CD4-positive, alpha-beta memory T cell (primary cell): Measurements from ENCODE around the gene LGALS3BP. TPM values are rescaled to one million over a fixed set of nuclear protein-coding genes. Genes with fewer than 3 reads are reported as not detected.

Experiments used
- CTCF ChIA-PET: fragments of 350-600 bp; sonication (Branson Sonifier 250); formaldehyde crosslinking; loops from one replicate; lab custom pipeline; 2021; ENCODE audit warnings: inconsistent platforms; ENCODE audit not compliant: partially characterized antibody; lab: Charles Lee
- POLR2A ChIA-PET: fragments of 350-600 bp; sonication (Branson Sonifier 250); formaldehyde crosslinking; loops from one replicate; lab custom pipeline; 2021; ENCODE audit not compliant: partially characterized antibody; lab: Charles Lee
- DNase-seq, 5 donors: peaks; one replicate each; pipeline versions ENCODE4 v3.0.0 to v3.0.0-alpha.2; 2020 to 2022; ENCODE audit warnings: mixed read lengths in 1 of 5
- H3K27ac ChIP-seq: one replicate; pipeline ENCODE4 v1.7.0; 2013; ENCODE audit warnings: low read depth, low read length
- H3K27me3 ChIP-seq: 2 replicates; pipeline ENCODE4 v1.7.0; 2013; ENCODE audit warnings: mild to moderate bottlenecking, low read length, moderate library complexity; ENCODE audit not compliant: insufficient read depth
- H3K36me3 ChIP-seq: 2 replicates; pipeline ENCODE4 v1.7.0; 2013; ENCODE audit warnings: mild to moderate bottlenecking, low read length, moderate library complexity; ENCODE audit not compliant: insufficient read depth
- H3K4me1 ChIP-seq: 2 replicates; pipeline ENCODE4 v1.7.0; 2013; ENCODE audit warnings: mild to moderate bottlenecking, low read length, moderate library complexity; ENCODE audit not compliant: insufficient read depth
- H3K4me3 ChIP-seq, 2 donors: one replicate each; pipeline ENCODE4 v1.7.0; 2013; ENCODE audit warnings: low read length in 2 of 2, mild to moderate bottlenecking in 1 of 2
- H3K9me3 ChIP-seq, 2 donors: one replicate each; pipeline ENCODE4 v1.7.0; 2013; ENCODE audit warnings: low read length in 2 of 2, control low read depth in 1 of 2; ENCODE audit not compliant: control insufficient read depth in 1 of 2
- H3K27ac Mint-ChIP-seq, 7 donors: one replicate each; pipeline ENCODE4 v1.8.0; 2020 to 2021; ENCODE audit warnings: mixed read lengths in 7 of 7, mild to moderate bottlenecking in 6 of 7, inconsistent platforms in 3 of 7, moderate library complexity in 3 of 7
- H3K27me3 Mint-ChIP-seq, 2 donors: one replicate each; pipeline ENCODE4 v1.8.0; 2020 to 2021; ENCODE audit warnings: mixed read lengths in 2 of 2
- H3K36me3 Mint-ChIP-seq, 2 donors: one replicate each; pipeline ENCODE4 v1.8.0; 2020 to 2021; ENCODE audit warnings: mixed read lengths in 2 of 2, inconsistent platforms in 1 of 2, mild to moderate bottlenecking in 1 of 2
- H3K4me1 Mint-ChIP-seq, 4 donors: one replicate each; pipeline ENCODE4 v1.8.0; 2020 to 2021; ENCODE audit warnings: mixed read lengths in 4 of 4, mild to moderate bottlenecking in 1 of 4
- H3K4me3 Mint-ChIP-seq, 8 donors: one replicate each; pipeline ENCODE4 v1.8.0; 2020 to 2021; ENCODE audit warnings: mixed read lengths in 8 of 8, mild to moderate bottlenecking in 7 of 8, moderate library complexity in 6 of 8, inconsistent platforms in 3 of 8
- H3K9me3 Mint-ChIP-seq, 8 donors: one replicate each; pipeline ENCODE4 v1.8.0; 2020 to 2021; ENCODE audit warnings: mixed read lengths in 8 of 8, mild to moderate bottlenecking in 5 of 8, inconsistent platforms in 3 of 8, moderate library complexity in 1 of 8
- intact Hi-C: fragments of 100-400 bp; cut with micrococcal nuclease; formaldehyde crosslinking; loops from one replicate; pipeline ENCODE4 v1.15.1; 2023
- polyA plus RNA-seq, 2 donors: library from polyadenylated mRNA; unstranded; fragments of 300-500 nt; fragmentation: Illumina TruSeq; gene quantifications; one replicate each; pipeline ENCODE4 v1.2.3, GENCODE V29; 2021
- total RNA-seq, 2 experiments: library from RNA; stranded (reverse); gene quantifications; one replicate each; pipeline ENCODE4 v1.2.3, GENCODE V29; 2021

LGALS3BP gene
- total and polyA plus RNA-seq, 4 experiments from 2014 or later: 44.8 to 70.7 (median 51.0) TPM

DNA sequence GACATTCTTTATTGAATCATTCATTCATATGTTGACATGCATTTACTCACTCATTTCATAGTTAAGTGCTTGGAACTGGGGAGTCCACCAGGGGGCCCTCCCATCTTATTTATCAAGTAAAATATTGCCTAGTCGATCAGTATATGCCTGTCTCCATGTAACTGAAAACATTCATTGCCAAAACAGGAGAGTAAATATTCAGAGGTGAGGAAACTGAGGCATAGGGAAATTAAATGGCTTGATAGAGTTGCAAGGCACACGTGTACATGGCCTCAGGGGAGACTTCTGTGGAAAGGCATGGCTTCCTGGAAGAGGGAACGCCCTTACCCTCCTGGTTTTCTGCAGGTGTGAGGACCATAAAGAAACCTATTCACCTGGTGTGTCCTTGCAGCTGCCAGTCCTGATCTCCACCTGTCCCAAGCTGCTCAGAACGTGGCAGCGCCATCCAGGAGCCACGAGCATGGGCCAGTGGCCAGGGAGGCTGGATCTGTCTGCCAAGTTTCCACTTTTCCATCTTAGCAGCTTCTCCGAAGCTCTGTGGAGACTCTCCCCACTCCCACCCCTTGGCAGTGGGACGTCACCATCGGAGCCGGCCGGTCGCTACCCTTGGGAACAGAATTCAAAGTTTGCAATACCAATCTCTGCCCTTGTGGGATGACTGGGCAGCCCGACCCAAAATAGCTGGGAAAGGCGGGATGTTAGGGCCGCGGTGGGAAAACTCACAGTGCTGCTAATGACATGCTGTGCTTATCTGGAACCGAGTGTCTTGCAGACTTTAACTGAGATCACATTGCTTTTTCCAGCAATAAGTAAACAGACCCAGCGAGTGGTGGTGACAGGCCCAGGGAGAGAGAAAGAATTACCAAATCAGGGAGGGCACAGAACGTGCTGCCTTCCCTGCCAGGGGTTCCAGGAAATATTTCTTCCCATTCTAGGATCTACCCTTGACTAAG is 40.2 kb upstream of the LGALS3BP start:
- Mint-ChIP-seq H3K27me3 (peaks cover 0 to 16% of the 10 kb centered on the region in 2 donors), H3K9me3 (peaks cover 0 to 3% (median 0%) of the 10 kb centered on the region in 8 donors), H3K4me3 (no peak overlapping the region), H3K36me3 (no peaks in the 10 kb centered on the region), H3K27ac (no peak overlapping the region), H3K4me1 (peaks cover 2 to 15% (median 4%) of the 10 kb centered on the region in 4 donors)
- ChIA-PET POLR2A (no interaction called here), CTCF (interaction anchor here (0.6 to 2.4 kb wide), 2 partner anchors 62 to 372 kb away, joined by 3 to 8 read pairs; no protein-coding TSS in a partner anchor)
- H3K27ac ChIP-seq: no peak overlapping the region
- peaks cover 13% of the 10 kb centered on the region for H3K4me1 ChIP-seq
- intact Hi-C loops: loop anchor here (1.0 kb wide), 1 partner anchor 22 kb away; no protein-coding TSS in a partner anchor
- no peaks in the 10 kb centered on the region for H3K9me3 ChIP-seq
- no peak overlapping the region for H3K4me3 ChIP-seq
- H3K36me3 ChIP-seq: no peaks in the 10 kb centered on the region
- H3K27me3 ChIP-seq: peaks cover 7% of the 10 kb centered on the region
- peak; percentile 42 to 70 (median 52) for DNase-seq

- no peak for DNase-seq
- Histone ChIP-seq H3K9me3 (no peaks in the 10 kb centered on the region), H3K4me1 (peaks cover 8% of the 10 kb centered on the region), H3K27ac (no peak overlapping the region), H3K27me3 (peaks cover 5% of the 10 kb centered on the region), H3K36me3 (no peaks in the 10 kb centered on the region), H3K4me3 (no peak overlapping the region)
- ChIA-PET POLR2A (no interaction called here), CTCF (interaction anchor here (1.0 kb wide), 1 partner anchor 64 kb away, joined by 4 read pairs; no protein-coding TSS in a partner anchor)
- Mint-ChIP-seq H3K27me3 (peaks cover 0 to 13% of the 10 kb centered on the region in 2 donors), H3K27ac (no peak overlapping the region), H3K9me3 (peaks cover 0 to 3% (median 0%) of the 10 kb centered on the region in 8 donors), H3K36me3 (no peaks in the 10 kb centered on the region), H3K4me3 (no peak overlapping the region), H3K4me1 (peaks cover 2 to 10% (median 3%) of the 10 kb centered on the region in 4 donors)
- intact Hi-C loops: loop anchor here (1.0 kb wide), 1 partner anchor 23 kb away; no protein-coding TSS in a partner anchor
These were observed 39.5 kb upstream of the LGALS3BP start for GRCh38 chr17:79019261-79019631.

- Mint-ChIP-seq H3K4me1 (peaks cover 0 to 3% (median 0%) of the 10 kb centered on the region in 4 donors), H3K4me3 (no peak overlapping the region), H3K36me3 (no peaks in the 10 kb centered on the region), H3K27me3 (peaks cover 2 to 9% of the 10 kb centered on the region in 2 donors), H3K9me3 (peaks cover 0 to 3% (median 0%) of the 10 kb centered on the region in 8 donors), H3K27ac (no peak overlapping the region)
- ChIA-PET POLR2A (interaction anchor here (0.6 kb wide), 1 partner anchor 199 kb away, joined by 3 read pairs; no protein-coding TSS in a partner anchor), CTCF (interaction anchor here (1.0 kb wide), 1 partner anchor 64 kb away, joined by 4 read pairs; no protein-coding TSS in a partner anchor)
- no peak overlapping the region for H3K27ac ChIP-seq
- intact Hi-C loops: no loop called here
- H3K9me3 ChIP-seq: no peaks in the 10 kb centered on the region
- H3K4me3 ChIP-seq: no peak overlapping the region
- peaks cover 5% of the 10 kb centered on the region for H3K27me3 ChIP-seq
- no peaks in the 10 kb centered on the region for H3K36me3 ChIP-seq
- no peaks in the 10 kb centered on the region for H3K4me1 ChIP-seq
- DNase-seq: no peak
These were observed 38.6 kb upstream of the LGALS3BP start for GRCh38 chr17:79018370-79018695.

- Mint-ChIP-seq H3K9me3 (peaks cover 0 to 3% (median 0%) of the 10 kb centered on the region in 8 donors), H3K27ac (no peak overlapping the region), H3K4me1 (peaks cover 0 to under 1% (median 0%) of the 10 kb centered on the region in 4 donors), H3K4me3 (no peak overlapping the region), H3K36me3 (no peaks in the 10 kb centered on the region), H3K27me3 (peaks cover 2 to 9% of the 10 kb centered on the region in 2 donors)
- intact Hi-C loops: no loop called here
- Histone ChIP-seq H3K4me1 (no peaks in the 10 kb centered on the region), H3K4me3 (no peak overlapping the region), H3K27me3 (no peaks in the 10 kb centered on the region), H3K9me3 (no peaks in the 10 kb centered on the region), H3K36me3 (no peaks in the 10 kb centered on the region), H3K27ac (no peak overlapping the region)
- ChIA-PET POLR2A (no interaction called here), CTCF (no interaction called here)
- DNase-seq: no peak
These were observed 38.0 kb upstream of the LGALS3BP start for GRCh38 chr17:79017546-79018369.

- Mint-ChIP-seq H3K4me1 (peaks cover 0 to 14% (median 8%) of the 10 kb centered on the region in 4 donors), H3K9me3 (peaks cover 0 to 6% (median 0%) of the 10 kb centered on the region in 8 donors), H3K27me3 (peaks cover 2 to 3% of the 10 kb centered on the region in 2 donors), H3K4me3 (no peak overlapping the region), H3K27ac (no peak overlapping the region), H3K36me3 (peaks cover 0 to 4% of the 10 kb centered on the region in 2 donors)
- Histone ChIP-seq H3K27me3 (no peaks in the 10 kb centered on the region), H3K27ac (no peak overlapping the region), H3K9me3 (no peaks in the 10 kb centered on the region), H3K4me3 (no peak overlapping the region), H3K36me3 (no peaks in the 10 kb centered on the region), H3K4me1 (peaks cover 6% of the 10 kb centered on the region)
- no peak for DNase-seq
- ChIA-PET CTCF (interaction anchor here (0.7 kb wide), 1 partner anchor 378 kb away, joined by 3 read pairs; no protein-coding TSS in a partner anchor), POLR2A (no interaction called here)
- intact Hi-C loops: no loop called here
These were observed 34.5 kb upstream of the LGALS3BP start for GRCh38 chr17:79014158-79014758.

DNA sequence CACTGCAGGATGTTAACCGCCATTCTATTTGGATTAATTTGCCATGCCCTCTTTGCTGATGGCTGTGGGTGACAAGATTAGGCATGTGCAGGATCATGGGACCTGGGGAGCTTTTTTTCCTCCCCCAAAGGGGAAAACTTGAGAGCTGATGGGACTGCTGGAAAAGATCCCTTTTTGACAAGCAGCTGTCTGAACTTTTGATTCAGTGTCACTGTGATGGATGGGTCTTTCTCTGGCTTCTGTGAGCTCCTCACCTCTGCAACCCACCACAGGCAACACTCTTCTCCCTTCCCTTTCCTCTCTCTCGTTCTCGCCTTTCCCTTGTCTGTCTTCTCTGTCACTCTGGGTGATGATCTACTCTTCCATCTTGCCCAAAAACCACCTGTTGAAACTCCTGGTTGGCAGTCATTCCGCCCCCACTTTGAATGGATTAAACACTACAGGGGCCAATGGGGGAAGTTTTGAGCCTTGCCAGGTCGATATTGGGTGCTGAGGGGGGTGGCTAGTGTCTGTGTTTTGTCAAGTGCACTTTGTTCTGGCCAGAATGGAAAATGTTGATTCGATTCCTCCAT is 32.9 kb upstream of the LGALS3BP start:
- Mint-ChIP-seq H3K36me3 (peaks cover 0 to 13% of the 10 kb centered on the region in 2 donors), H3K27me3 (peaks cover 0 to 2% of the 10 kb centered on the region in 2 donors), H3K4me3 (peak overlapping the region in 1 of 8 donors; percentile 6), H3K4me1 (peaks cover 10 to 31% (median 19%) of the 10 kb centered on the region in 4 donors), H3K27ac (peak overlapping the region in 1 of 7 donors; percentile 22), H3K9me3 (peaks cover 0 to 6% (median 0%) of the 10 kb centered on the region in 8 donors)
- H3K4me3 ChIP-seq: no peak overlapping the region
- H3K9me3 ChIP-seq: no peaks in the 10 kb centered on the region
- POLR2A ChIA-PET: no interaction called here
- CTCF ChIA-PET: no interaction called here
- intact Hi-C loops: no loop called here
- no peak for DNase-seq
- no peak overlapping the region for H3K27ac ChIP-seq
- H3K36me3 ChIP-seq: no peaks in the 10 kb centered on the region
- H3K27me3 ChIP-seq: no peaks in the 10 kb centered on the region
- H3K4me1 ChIP-seq: peaks cover 22% of the 10 kb centered on the region
